ENCODE measurements around the gene PLD1.
"Not testable (repeated sequence)": the region's sequence is repeated elsewhere in the genome, so short reads cannot be mapped to it uniquely, and the experiment has no call there.

The PLD1 gene

GRCh38 chr3:171770689-171771620 is 39.3 kb downstream of the PLD1 start:
- no peak for DNase-seq (ENCODE audit: low read depth in 2 of 2)

- DNase-seq (ENCODE audit: low read depth in 2 of 2), result no peak
Observed at GRCh38 chr3:171769461-171769860, 40.8 kb downstream of the PLD1 start.

GRCh38 chr3:171768986-171769385 is 41.3 kb downstream of the PLD1 start:
- DNase-seq (ENCODE audit: low read depth in 2 of 2), result no peak

- no peak for DNase-seq (ENCODE audit: low read depth in 2 of 2)
Observed at GRCh38 chr3:171768281-171768900, 41.9 kb downstream of the PLD1 start.

GRCh38 chr3:171765511-171765887 is 44.8 kb downstream of the PLD1 start:
- no peak for DNase-seq (ENCODE audit: low read depth in 2 of 2)

- no peak for DNase-seq (ENCODE audit: low read depth in 2 of 2)
Observed at GRCh38 chr3:171763392-171763791, 46.9 kb downstream of the PLD1 start.

- no peak for DNase-seq (ENCODE audit: low read depth in 2 of 2)
Observed at GRCh38 chr3:171760477-171760876, 49.8 kb downstream of the PLD1 start.

GRCh38 chr3:171758109-171758508 is 52.2 kb downstream of the PLD1 start:
- DNase-seq (ENCODE audit: low read depth in 2 of 2), result no peak

GRCh38 chr3:171757361-171758034 is 52.8 kb downstream of the PLD1 start:
- no peak for DNase-seq (ENCODE audit: low read depth in 2 of 2)

GRCh38 chr3:171755656-171756055 is 54.6 kb downstream of the PLD1 start:
- DNase-seq (ENCODE audit: low read depth in 2 of 2), result no peak

- DNase-seq (ENCODE audit: low read depth in 2 of 2), result no peak
Observed at GRCh38 chr3:171755015-171755589, 55.2 kb downstream of the PLD1 start.

GRCh38 chr3:171753665-171754408 is 56.4 kb downstream of the PLD1 start:
- no peak for DNase-seq (ENCODE audit: low read depth in 2 of 2)

- no peak for DNase-seq (ENCODE audit: low read depth in 2 of 2)
Observed at GRCh38 chr3:171753025-171753472, 57.2 kb downstream of the PLD1 start.

GRCh38 chr3:171752329-171752728 is 58.0 kb downstream of the PLD1 start:
- no peak for DNase-seq (ENCODE audit: low read depth in 2 of 2)

- no peak for DNase-seq (ENCODE audit: low read depth in 2 of 2)
Observed at GRCh38 chr3:171749124-171749523, 61.2 kb downstream of the PLD1 start.

GRCh38 chr3:171748064-171748924 is 62.0 kb downstream of the PLD1 start:
- DNase-seq (ENCODE audit: low read depth in 2 of 2), result no peak

- DNase-seq (ENCODE audit: low read depth in 2 of 2), result no peak
Observed at GRCh38 chr3:171747223-171747920, 62.9 kb downstream of the PLD1 start.

GRCh38 chr3:171746320-171747222 is 63.7 kb downstream of the PLD1 start:
- not testable (repeated sequence) for DNase-seq (ENCODE audit: low read depth in 2 of 2)

All from stimulated activated CD8-positive, alpha-beta memory T cell treated with anti-CD3 and anti-CD28 coated beads, Interleukin-7, amount 100 ng/mL, for 4 hours (primary cell).